ENCODE measurements around the gene USP6NL. TPM values are rescaled to one million over a fixed set of nuclear protein-coding genes. Genes with fewer than 3 reads are reported as not detected.
"Not testable (repeated sequence)": the region's sequence is repeated elsewhere in the genome, so short reads cannot be mapped to it uniquely, and the experiment has no call there.

USP6NL gene
- polyA plus RNA-seq, 4 donors = 4.1 to 18.1 (median 6.5) TPM

GRCh38 chr10:11443468-11444154 is 167.8 kb downstream of the USP6NL start:
- no peaks in the 10 kb centered on the region for H3K36me3 ChIP-seq (ENCODE audit: control insufficient read depth in 3 of 3, insufficient read depth in 2 of 3, low read depth in 1 of 3, low read length in 3 of 3)
- FAIRE-seq (no peak), DNase-seq (no peak)
- H3K27me3 ChIP-seq (ENCODE audit: control insufficient read depth in 3 of 3, insufficient read depth in 3 of 3, low read length in 3 of 3) = peaks cover 0 to 4% (median 0%) of the 10 kb centered on the region in 3 donors
- no peaks in the 10 kb centered on the region for H3K4me1 ChIP-seq (ENCODE audit: control insufficient read depth in 3 of 3, insufficient read depth in 2 of 3, low read depth in 1 of 3, low read length in 2 of 3)
- H3K4me3 ChIP-seq (ENCODE audit: low read depth in 1 of 3, low read length in 3 of 3) = no peak overlapping the region
- WGBS, 3 donors = 92 to 94% (median 94%) methylated on average over 23 of the region's 23 CpGs
- H3K27ac ChIP-seq (ENCODE audit: low read depth in 1 of 3, low read length in 2 of 3) = no peak overlapping the region
- H3K9me3 ChIP-seq (ENCODE audit: control insufficient read depth in 2 of 2, insufficient read depth in 1 of 2, low read depth in 1 of 2, low read length in 1 of 2) = no peaks in the 10 kb centered on the region

GRCh38 chr10:11442001-11442773 is 169.3 kb downstream of the USP6NL start:
- FAIRE-seq = no peak
- no peak for DNase-seq
- H3K36me3 ChIP-seq (ENCODE audit: control insufficient read depth in 3 of 3, insufficient read depth in 2 of 3, low read depth in 1 of 3, low read length in 3 of 3) = no peaks in the 10 kb centered on the region
- no peaks in the 10 kb centered on the region for H3K4me1 ChIP-seq (ENCODE audit: control insufficient read depth in 3 of 3, insufficient read depth in 2 of 3, low read depth in 1 of 3, low read length in 2 of 3)
- H3K9me3 ChIP-seq (ENCODE audit: control insufficient read depth in 2 of 2, insufficient read depth in 1 of 2, low read depth in 1 of 2, low read length in 1 of 2) = no peaks in the 10 kb centered on the region
- no peak overlapping the region for H3K27ac ChIP-seq (ENCODE audit: low read depth in 1 of 3, low read length in 2 of 3)
- H3K27me3 ChIP-seq (ENCODE audit: control insufficient read depth in 3 of 3, insufficient read depth in 3 of 3, low read length in 3 of 3) = no peaks in the 10 kb centered on the region
- H3K4me3 ChIP-seq (ENCODE audit: low read depth in 1 of 3, low read length in 3 of 3) = no peak overlapping the region
- WGBS, 3 donors = 86 to 89% (median 88%) methylated on average over 16 of the region's 16 CpGs

GRCh38 chr10:11441151-11441535 is 170.3 kb downstream of the USP6NL start:
- Histone ChIP-seq H3K4me1 (ENCODE audit: control insufficient read depth in 3 of 3, insufficient read depth in 2 of 3, low read depth in 1 of 3, low read length in 2 of 3) (no peaks in the 10 kb centered on the region), H3K27ac (ENCODE audit: low read depth in 1 of 3, low read length in 2 of 3) (no peak overlapping the region), H3K4me3 (ENCODE audit: low read depth in 1 of 3, low read length in 3 of 3) (no peak overlapping the region), H3K9me3 (ENCODE audit: control insufficient read depth in 2 of 2, insufficient read depth in 1 of 2, low read depth in 1 of 2, low read length in 1 of 2) (no peaks in the 10 kb centered on the region), H3K27me3 (ENCODE audit: control insufficient read depth in 3 of 3, insufficient read depth in 3 of 3, low read length in 3 of 3) (no peaks in the 10 kb centered on the region), H3K36me3 (ENCODE audit: control insufficient read depth in 3 of 3, insufficient read depth in 2 of 3, low read depth in 1 of 3, low read length in 3 of 3) (no peaks in the 10 kb centered on the region)
- 90 to 93% (median 92%) methylated on average over 16 of the region's 16 CpGs for WGBS, 3 donors
- no peak for FAIRE-seq
- no peak for DNase-seq

GRCh38 chr10:11440250-11441150 is 170.9 kb downstream of the USP6NL start:
- FAIRE-seq (no peak), DNase-seq (no peak)
- 69 to 77% (median 69%) methylated on average over 15 of the region's 15 CpGs for WGBS, 3 donors
- Histone ChIP-seq H3K27me3 (ENCODE audit: control insufficient read depth in 3 of 3, insufficient read depth in 3 of 3, low read length in 3 of 3) (no peaks in the 10 kb centered on the region), H3K4me1 (ENCODE audit: control insufficient read depth in 3 of 3, insufficient read depth in 2 of 3, low read depth in 1 of 3, low read length in 2 of 3) (no peaks in the 10 kb centered on the region), H3K36me3 (ENCODE audit: control insufficient read depth in 3 of 3, insufficient read depth in 2 of 3, low read depth in 1 of 3, low read length in 3 of 3) (no peaks in the 10 kb centered on the region), H3K9me3 (ENCODE audit: control insufficient read depth in 2 of 2, insufficient read depth in 1 of 2, low read depth in 1 of 2, low read length in 1 of 2) (no peaks in the 10 kb centered on the region), H3K27ac (ENCODE audit: low read depth in 1 of 3, low read length in 2 of 3) (no peak overlapping the region), H3K4me3 (ENCODE audit: low read depth in 1 of 3, low read length in 3 of 3) (no peak overlapping the region)

- DNase-seq = no peak
- H3K27me3 ChIP-seq (ENCODE audit: control insufficient read depth in 3 of 3, insufficient read depth in 3 of 3, low read length in 3 of 3) = no peaks in the 10 kb centered on the region
- FAIRE-seq = no peak
- H3K4me3 ChIP-seq (ENCODE audit: low read depth in 1 of 3, low read length in 3 of 3) = no peak overlapping the region
- 78 to 90% (median 82%) methylated on average over 13 of the region's 13 CpGs for WGBS, 3 donors
- H3K36me3 ChIP-seq (ENCODE audit: control insufficient read depth in 3 of 3, insufficient read depth in 2 of 3, low read depth in 1 of 3, low read length in 3 of 3) = no peaks in the 10 kb centered on the region
- no peak overlapping the region for H3K27ac ChIP-seq (ENCODE audit: low read depth in 1 of 3, low read length in 2 of 3)
- no peaks in the 10 kb centered on the region for H3K4me1 ChIP-seq (ENCODE audit: control insufficient read depth in 3 of 3, insufficient read depth in 2 of 3, low read depth in 1 of 3, low read length in 2 of 3)
- H3K9me3 ChIP-seq (ENCODE audit: control insufficient read depth in 2 of 2, insufficient read depth in 1 of 2, low read depth in 1 of 2, low read length in 1 of 2) = no peaks in the 10 kb centered on the region
Measured at GRCh38 chr10:11439523-11440053, 171.9 kb downstream of the USP6NL start.

GRCh38 chr10:11437391-11438142 is 173.9 kb downstream of the USP6NL start:
- FAIRE-seq (no peak), DNase-seq (peak in 1 of 2 donors; percentile 13)
- Histone ChIP-seq H3K27me3 (ENCODE audit: control insufficient read depth in 3 of 3, insufficient read depth in 3 of 3, low read length in 3 of 3) (no peaks in the 10 kb centered on the region), H3K9me3 (ENCODE audit: control insufficient read depth in 2 of 2, insufficient read depth in 1 of 2, low read depth in 1 of 2, low read length in 1 of 2) (no peaks in the 10 kb centered on the region), H3K36me3 (ENCODE audit: control insufficient read depth in 3 of 3, insufficient read depth in 2 of 3, low read depth in 1 of 3, low read length in 3 of 3) (no peaks in the 10 kb centered on the region), H3K27ac (ENCODE audit: low read depth in 1 of 3, low read length in 2 of 3) (no peak overlapping the region), H3K4me1 (ENCODE audit: control insufficient read depth in 3 of 3, insufficient read depth in 2 of 3, low read depth in 1 of 3, low read length in 2 of 3) (no peaks in the 10 kb centered on the region), H3K4me3 (ENCODE audit: low read depth in 1 of 3, low read length in 3 of 3) (no peak overlapping the region)
- 74 to 84% (median 82%) methylated on average over 25 to 26 of the region's 26 CpGs for WGBS, 3 donors

GRCh38 chr10:11436445-11436844 is 175.0 kb downstream of the USP6NL start:
- not testable (repeated sequence) for H3K4me3 ChIP-seq (ENCODE audit: low read depth in 1 of 3, low read length in 3 of 3); H3K9me3 ChIP-seq (ENCODE audit: control insufficient read depth in 2 of 2, insufficient read depth in 1 of 2, low read depth in 1 of 2, low read length in 1 of 2); H3K4me1 ChIP-seq (ENCODE audit: control insufficient read depth in 3 of 3, insufficient read depth in 2 of 3, low read depth in 1 of 3, low read length in 2 of 3); H3K36me3 ChIP-seq (ENCODE audit: control insufficient read depth in 3 of 3, insufficient read depth in 2 of 3, low read depth in 1 of 3, low read length in 3 of 3); H3K27ac ChIP-seq (ENCODE audit: low read depth in 1 of 3, low read length in 2 of 3); H3K27me3 ChIP-seq (ENCODE audit: control insufficient read depth in 3 of 3, insufficient read depth in 3 of 3, low read length in 3 of 3); FAIRE-seq; DNase-seq
- WGBS, 3 donors = 89 to 91% (median 91%) methylated on average over 13 of the region's 13 CpGs
